NCI-H2107 treated with DMSO at 0.1 percent for 48 hours (cell line): ENCODE results near the gene ZMIZ1.

Source experiments
- DNase-seq: peaks from one replicate; lab custom pipeline; 2025; ENCODE audit not compliant: unreplicated experiment; lab: John Stamatoyannopoulos, UW

The ZMIZ1 gene

DNA sequence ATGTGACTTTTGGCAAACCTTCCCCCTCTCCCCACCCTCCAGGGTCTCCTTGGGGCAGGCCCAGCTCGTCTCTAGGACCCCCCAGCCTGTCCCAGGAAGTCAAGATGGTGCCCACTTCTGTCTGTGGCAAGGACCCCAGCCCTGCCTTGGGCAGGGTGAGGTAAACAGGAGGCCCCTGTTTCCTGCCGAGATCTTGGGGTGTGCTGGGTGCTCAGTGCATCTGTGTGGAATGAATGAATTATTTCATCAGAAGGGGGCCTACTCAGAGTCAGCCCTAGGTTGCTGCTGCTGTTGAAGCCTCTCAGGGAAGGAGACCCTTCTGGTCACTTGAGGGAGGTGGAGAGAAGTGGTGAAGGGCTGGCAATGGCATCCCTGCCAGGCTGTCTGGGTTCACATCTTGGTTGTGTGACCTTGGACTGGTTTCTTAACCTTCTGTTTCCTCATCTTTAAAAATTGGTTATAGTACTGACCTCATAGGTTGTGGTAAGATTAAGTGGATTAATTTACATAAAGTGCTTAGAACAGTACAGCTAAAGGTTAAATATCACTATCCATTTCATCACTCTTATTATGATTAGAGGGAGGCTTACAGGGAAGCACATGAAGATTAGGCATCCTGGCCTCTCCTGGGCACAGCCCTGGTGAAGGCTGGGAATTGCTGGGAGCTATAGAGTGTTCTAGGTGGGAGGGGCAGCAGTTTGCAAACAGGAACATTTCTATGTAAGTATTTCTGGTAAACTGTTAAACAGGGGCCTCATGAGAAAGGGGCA is 67.7 kb downstream of the ZMIZ1 start:
- no peak for DNase-seq

- DNase-seq = no peak
Measured at GRCh38 chr10:79137300-79137756, 68.6 kb downstream of the ZMIZ1 start.

DNA sequence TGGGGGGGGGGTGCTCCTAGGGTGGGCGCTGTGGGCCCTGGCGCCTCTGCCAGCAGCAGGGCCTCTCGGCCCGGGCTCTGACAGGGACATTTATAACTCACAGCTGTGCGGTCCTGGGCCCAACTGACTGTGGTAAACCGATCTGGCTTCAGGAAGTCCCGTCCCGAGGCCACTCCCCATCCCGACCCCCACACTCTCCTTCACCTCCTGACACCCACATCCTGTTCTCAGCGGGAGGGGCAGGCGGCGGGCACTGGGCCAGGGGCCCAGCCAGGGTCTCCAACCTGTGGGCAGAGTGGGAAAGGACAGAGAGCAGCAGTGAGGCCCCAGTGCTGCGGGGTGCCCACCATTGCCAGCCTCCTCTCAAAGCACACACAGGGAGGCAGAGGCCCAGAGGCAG is 69.1 kb downstream of the ZMIZ1 start:
- DNase-seq = no peak

DNA sequence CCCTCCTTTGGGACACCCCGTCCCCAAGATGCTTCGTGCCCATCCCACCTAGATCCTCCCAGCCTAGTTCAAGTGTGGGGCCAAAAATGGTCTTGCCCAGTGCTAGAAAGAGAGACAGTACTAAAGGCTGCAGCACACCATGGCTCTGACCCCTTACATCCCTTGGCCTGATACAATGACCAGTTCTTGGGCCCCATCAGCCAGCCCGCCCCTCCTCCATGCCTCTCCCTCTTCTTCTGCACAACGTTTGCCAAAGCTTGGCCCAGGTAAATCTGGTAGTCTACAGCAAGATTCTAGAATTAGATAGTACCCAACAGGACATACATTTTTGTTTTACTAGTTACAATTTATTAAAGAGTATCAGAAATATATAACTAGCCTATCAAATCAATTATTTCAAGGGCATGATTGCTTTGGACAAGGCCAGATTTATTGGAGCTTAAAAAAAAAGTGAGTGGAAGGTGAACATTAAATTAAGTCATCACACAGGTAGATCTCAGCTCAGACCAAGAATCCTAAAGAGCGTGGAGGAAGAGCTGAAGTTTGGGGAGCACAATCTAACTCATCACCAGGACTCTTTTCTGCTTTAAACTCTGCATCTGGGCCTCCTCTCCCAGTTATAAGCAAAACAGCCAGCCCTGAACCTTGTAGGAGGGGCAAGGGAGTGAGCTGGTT is 69.8 kb downstream of the ZMIZ1 start:
- no peak for DNase-seq

- DNase-seq = no peak
Measured at GRCh38 chr10:79139124-79139835, 70.5 kb downstream of the ZMIZ1 start.

DNA sequence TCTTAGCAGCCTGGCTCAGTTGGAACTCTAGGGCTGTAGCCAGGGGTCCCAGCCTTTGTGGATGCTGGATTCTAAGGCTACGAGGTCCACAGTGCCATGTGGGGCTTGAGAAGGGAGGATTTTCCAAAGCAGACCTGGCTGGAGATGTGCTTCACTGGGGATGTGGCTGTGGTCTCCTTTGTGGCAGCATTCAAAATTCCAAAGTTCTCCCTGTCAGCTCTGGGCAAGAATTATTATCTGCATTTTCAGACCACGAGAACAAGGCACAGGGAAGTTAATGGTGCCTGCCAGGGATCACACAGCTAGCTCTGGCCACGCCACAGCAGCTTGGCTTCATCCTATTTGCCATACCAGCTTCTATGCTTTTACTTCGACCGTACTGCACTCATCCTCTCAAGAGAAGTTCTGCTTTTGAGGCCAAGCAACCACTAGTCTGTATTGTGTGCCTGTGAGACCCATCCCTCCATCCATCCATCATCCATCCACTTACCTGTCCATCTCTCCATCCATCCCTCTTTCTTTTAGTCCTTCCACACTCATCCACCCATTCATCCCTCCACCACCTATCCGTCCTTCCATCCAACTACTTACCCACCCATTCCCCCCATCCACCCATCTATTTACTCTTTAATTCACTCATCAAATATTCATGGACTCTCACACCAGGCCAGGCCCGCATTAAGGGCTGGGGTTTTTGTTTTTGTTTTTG is 71.5 kb downstream of the ZMIZ1 start:
- DNase-seq = no peak

DNA sequence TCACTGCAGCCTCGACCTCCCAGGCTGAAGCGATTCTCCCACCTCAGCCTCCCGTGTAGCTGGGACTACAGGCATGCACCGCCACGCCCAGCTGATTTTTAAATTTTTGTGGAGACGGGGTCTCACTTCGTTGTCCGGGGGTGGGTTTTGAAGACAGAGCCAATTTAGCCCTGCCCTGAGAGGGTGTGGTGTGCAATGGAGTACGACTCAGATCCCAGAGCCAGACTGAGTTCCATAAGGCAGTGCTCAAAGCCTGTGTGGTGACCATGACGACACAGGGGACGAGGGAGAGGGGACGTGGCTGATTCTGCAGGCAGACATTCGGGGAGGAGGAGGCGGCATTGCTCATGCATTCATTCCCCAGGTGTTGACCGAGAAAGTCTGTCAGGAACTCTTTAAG is 72.1 kb downstream of the ZMIZ1 start:
- no peak for DNase-seq

- no peak for DNase-seq
Measured at GRCh38 chr10:79142064-79142491, 73.3 kb downstream of the ZMIZ1 start.

DNA sequence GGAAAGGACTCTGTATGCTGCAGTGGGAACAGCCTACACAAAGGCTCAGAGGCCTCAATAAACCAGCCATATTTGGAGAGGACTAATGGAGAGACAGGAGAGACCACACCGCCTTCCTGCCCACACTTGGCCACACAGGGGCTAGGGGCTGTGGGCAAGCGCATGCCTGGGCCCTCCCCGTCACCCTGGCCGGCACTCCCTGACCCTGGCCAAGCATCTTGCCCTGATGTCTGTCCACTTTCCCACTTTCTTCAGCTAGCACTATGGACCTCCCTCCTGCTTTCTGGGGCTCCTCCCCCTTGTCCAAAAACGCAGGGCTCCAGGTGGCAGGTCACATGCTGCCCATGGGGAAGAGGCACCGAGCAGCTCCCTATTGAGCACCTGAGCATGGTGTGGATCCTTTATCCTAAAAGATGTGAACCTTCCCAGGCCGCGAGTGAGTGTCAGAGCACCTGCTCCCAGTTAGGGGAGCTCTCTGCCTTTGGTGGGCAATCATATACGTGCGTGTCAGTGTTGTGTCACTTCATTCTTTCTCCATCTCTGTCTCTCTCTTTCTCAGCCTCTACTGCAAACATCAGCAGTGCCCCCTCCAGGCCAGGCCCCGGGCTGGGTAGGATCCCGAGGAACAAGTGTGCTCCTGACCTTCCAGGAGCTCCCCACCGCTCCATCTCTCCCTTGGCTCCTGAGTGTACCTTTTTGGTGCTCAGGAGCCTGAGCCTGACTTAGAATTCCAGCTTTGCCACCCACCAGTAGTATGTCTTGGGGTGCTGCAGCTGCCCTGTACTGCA is 74.0 kb downstream of the ZMIZ1 start:
- no peak for DNase-seq

GRCh38 chr10:79143879-79144278 is 75.1 kb downstream of the ZMIZ1 start:
- DNase-seq = no peak

- no peak for DNase-seq
Measured at GRCh38 chr10:79144351-79145173, 75.8 kb downstream of the ZMIZ1 start.

- DNase-seq = no peak
Measured at GRCh38 chr10:79145174-79145483, 76.4 kb downstream of the ZMIZ1 start.

GRCh38 chr10:79145517-79146470 is 77.0 kb downstream of the ZMIZ1 start:
- DNase-seq = no peak

GRCh38 chr10:79146611-79147130 is 77.9 kb downstream of the ZMIZ1 start:
- DNase-seq = no peak

GRCh38 chr10:79147306-79147705 is 78.5 kb downstream of the ZMIZ1 start:
- DNase-seq = no peak

DNA sequence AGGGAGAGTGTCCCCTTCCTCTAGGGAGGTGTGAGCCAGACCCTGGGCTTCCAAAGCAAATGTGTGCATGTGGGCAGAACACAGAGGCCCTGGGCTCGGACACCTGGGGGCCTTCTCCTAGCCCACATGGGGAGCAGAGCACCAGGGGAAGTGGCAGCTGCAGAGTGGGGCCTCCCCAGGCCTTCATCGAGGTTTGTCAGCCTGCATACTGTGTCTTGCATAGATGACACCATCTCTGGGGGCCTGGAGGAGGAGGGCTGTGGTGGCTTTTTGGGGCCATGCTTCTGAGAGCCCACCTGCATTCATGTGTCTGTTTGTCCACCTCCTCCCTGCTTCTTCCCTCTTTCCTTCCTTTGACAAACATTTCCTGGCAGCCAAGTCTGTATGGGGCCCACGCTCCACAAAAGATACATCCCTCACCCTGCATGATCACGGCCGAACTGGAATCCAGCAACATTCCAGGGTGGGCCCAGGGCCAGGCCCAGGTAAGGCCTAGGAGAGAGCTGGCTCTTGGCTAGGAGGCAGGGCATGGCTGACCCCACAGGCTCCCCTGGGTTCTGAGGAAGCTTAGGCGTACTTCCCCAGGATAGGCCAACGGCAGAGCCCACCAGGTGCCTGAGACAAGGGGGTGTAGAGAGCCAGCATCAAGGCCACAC is 79.2 kb downstream of the ZMIZ1 start:
- no peak for DNase-seq

DNA sequence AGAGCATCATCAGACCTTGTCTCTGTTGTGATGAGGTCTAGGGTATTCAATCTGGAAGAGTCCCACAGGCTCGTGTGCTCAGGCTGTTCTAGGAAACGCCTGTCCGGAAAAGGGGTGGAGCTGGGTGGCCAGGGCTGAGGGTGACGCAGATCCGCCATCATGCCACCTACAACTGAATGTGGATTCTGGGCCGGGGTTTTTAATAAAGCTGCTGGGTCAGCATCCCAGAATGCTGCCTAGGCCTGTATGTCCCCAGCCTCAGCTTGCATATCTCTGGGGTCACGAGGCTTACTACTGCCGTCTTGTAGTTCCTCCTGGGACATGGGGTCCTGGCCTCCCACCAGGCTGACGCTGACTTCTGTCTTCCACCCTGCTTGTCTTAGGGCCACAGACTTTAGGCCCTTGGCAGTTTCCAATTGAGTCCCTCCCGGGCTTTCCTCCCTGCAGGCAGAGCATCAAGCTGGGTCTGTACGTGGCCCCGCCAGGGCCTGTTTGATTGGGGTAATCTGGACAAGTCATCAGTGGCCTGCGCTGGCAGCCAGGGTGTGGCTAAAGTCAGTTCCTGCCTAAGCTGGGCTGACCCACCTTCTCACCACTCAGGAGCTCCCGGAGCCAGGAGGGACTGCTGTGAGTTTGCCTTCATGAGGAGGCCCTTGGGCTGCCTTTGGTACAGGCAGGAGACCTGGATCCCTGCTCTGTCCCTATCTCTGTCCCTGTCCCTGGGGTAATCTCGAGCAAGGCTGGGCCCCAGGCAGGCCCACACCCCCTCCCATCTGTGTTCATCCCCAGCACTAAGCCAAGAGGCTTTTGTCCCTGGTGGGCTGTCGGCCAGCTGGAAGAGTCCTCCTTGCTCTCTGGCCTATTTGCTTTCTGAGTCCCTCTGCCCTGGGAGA is 79.9 kb downstream of the ZMIZ1 start:
- DNase-seq = no peak
